Stimulated activated CD4-positive, alpha-beta T cell treated with anti-CD3 and anti-CD28 coated beads, Interleukin-12 subunit alpha, Interleukin-12 subunit beta, amount 100 ng/mL, for 24 hours (primary cell): ENCODE measurements around the gene SRGAP1.
A peak's percentile ranks its signal among the peaks of the same experiment; 100 is the strongest.
"Not testable (repeated sequence)": the region's sequence is repeated elsewhere in the genome, so short reads cannot be mapped to it uniquely, and the experiment has no call there.

Experiments used
- DNase-seq, 2 experiments: peaks; one replicate each; pipeline ENCODE4 v3.0.0-alpha.2; 2020; ENCODE audit warnings: low read depth in 2 of 2

SRGAP1 gene

GRCh38 chr12:63836936-63837335 lies 7.6 kb upstream of the SRGAP1 start:
- DNase-seq = no peak

GRCh38 chr12:63838411-63838810 lies 6.1 kb upstream of the SRGAP1 start:
- no peak for DNase-seq

- DNase-seq = no peak
Observed at GRCh38 chr12:63841011-63841410, 3.5 kb upstream of the SRGAP1 start.

GRCh38 chr12:63841571-63841970 lies 2.9 kb upstream of the SRGAP1 start:
- no peak for DNase-seq

- not testable (repeated sequence) for DNase-seq
Observed at GRCh38 chr12:63842750-63843149, 1.8 kb upstream of the SRGAP1 start.

- DNase-seq = no peak
Observed at GRCh38 chr12:63843254-63843720, 1.2 kb upstream of the SRGAP1 start.

- DNase-seq = peak; percentile 64 to 65
Observed at GRCh38 chr12:63843721-63844390, 644 bp upstream of the SRGAP1 start.

- no peak for DNase-seq
Observed at GRCh38 chr12:63845726-63846125, 1.2 kb downstream of the SRGAP1 start.

GRCh38 chr12:63846238-63846967 lies 1.9 kb downstream of the SRGAP1 start:
- DNase-seq = no peak

GRCh38 chr12:63848450-63848849 lies 4.0 kb downstream of the SRGAP1 start:
- no peak for DNase-seq

GRCh38 chr12:63849106-63849620 lies 4.7 kb downstream of the SRGAP1 start:
- DNase-seq = no peak

- no peak for DNase-seq
Observed at GRCh38 chr12:63849641-63850040, 5.1 kb downstream of the SRGAP1 start.

- no peak for DNase-seq
Observed at GRCh38 chr12:63853978-63854377, 9.5 kb downstream of the SRGAP1 start.

- no peak for DNase-seq
Observed at GRCh38 chr12:63855299-63855698, 10.8 kb downstream of the SRGAP1 start.

GRCh38 chr12:63857771-63858670 lies 13.5 kb downstream of the SRGAP1 start:
- DNase-seq = no peak

GRCh38 chr12:63859880-63860279 lies 15.4 kb downstream of the SRGAP1 start:
- not testable (repeated sequence) for DNase-seq

GRCh38 chr12:63862187-63862968 lies 17.9 kb downstream of the SRGAP1 start:
- no peak for DNase-seq

GRCh38 chr12:63862969-63863230 lies 18.4 kb downstream of the SRGAP1 start:
- no peak for DNase-seq

- no peak for DNase-seq
Observed at GRCh38 chr12:63863658-63864453, 19.4 kb downstream of the SRGAP1 start.

- DNase-seq = no peak
Observed at GRCh38 chr12:63864454-63864706, 19.9 kb downstream of the SRGAP1 start.

- no peak for DNase-seq
Observed at GRCh38 chr12:63865448-63865847, 20.9 kb downstream of the SRGAP1 start.
